ENCODE data around the gene GLI3.

GLI3 gene

GRCh38 chr7:41938371-41938770 is 298.6 kb downstream of the GLI3 start:
- no peak for DNase-seq (ENCODE audit: low read depth in 1 of 2, low spot score in 1 of 2)

- no peak for DNase-seq (ENCODE audit: low read depth in 1 of 2, low spot score in 1 of 2)
Observed at GRCh38 chr7:41933427-41933826, 303.6 kb downstream of the GLI3 start.

- no peak for DNase-seq (ENCODE audit: low read depth in 1 of 2, low spot score in 1 of 2)
Observed at GRCh38 chr7:41931263-41931646, 305.8 kb downstream of the GLI3 start.

- no peak for DNase-seq (ENCODE audit: low read depth in 1 of 2, low spot score in 1 of 2)
Observed at GRCh38 chr7:41930538-41931262, 306.3 kb downstream of the GLI3 start.

- no peak for DNase-seq (ENCODE audit: low read depth in 1 of 2, low spot score in 1 of 2)
Observed at GRCh38 chr7:41928781-41929180, 308.2 kb downstream of the GLI3 start.

GRCh38 chr7:41928166-41928565 is 308.8 kb downstream of the GLI3 start:
- no peak for DNase-seq (ENCODE audit: low read depth in 1 of 2, low spot score in 1 of 2)

- DNase-seq (ENCODE audit: low read depth in 1 of 2, low spot score in 1 of 2), result no peak
Observed at GRCh38 chr7:41927380-41927779, 309.6 kb downstream of the GLI3 start.

- DNase-seq (ENCODE audit: low read depth in 1 of 2, low spot score in 1 of 2), result no peak
Observed at GRCh38 chr7:41925946-41926345, 311.1 kb downstream of the GLI3 start.

- no peak for DNase-seq (ENCODE audit: low read depth in 1 of 2, low spot score in 1 of 2)
Observed at GRCh38 chr7:41924796-41925195, 312.2 kb downstream of the GLI3 start.

GRCh38 chr7:41922373-41922772 is 314.6 kb downstream of the GLI3 start:
- DNase-seq (ENCODE audit: low read depth in 1 of 2, low spot score in 1 of 2), result no peak

- no peak for DNase-seq (ENCODE audit: low read depth in 1 of 2, low spot score in 1 of 2)
Observed at GRCh38 chr7:41921453-41921981, 315.5 kb downstream of the GLI3 start.

GRCh38 chr7:41918597-41918996 is 318.4 kb downstream of the GLI3 start:
- no peak for DNase-seq (ENCODE audit: low read depth in 1 of 2, low spot score in 1 of 2)

- no peak for DNase-seq (ENCODE audit: low read depth in 1 of 2, low spot score in 1 of 2)
Observed at GRCh38 chr7:41916450-41916927, 320.5 kb downstream of the GLI3 start.

- DNase-seq (ENCODE audit: low read depth in 1 of 2, low spot score in 1 of 2), result no peak
Observed at GRCh38 chr7:41915871-41916270, 321.1 kb downstream of the GLI3 start.

- no peak for DNase-seq (ENCODE audit: low read depth in 1 of 2, low spot score in 1 of 2)
Observed at GRCh38 chr7:41912851-41913567, 324.0 kb downstream of the GLI3 start.

GRCh38 chr7:41912426-41912825 is 324.6 kb downstream of the GLI3 start:
- no peak for DNase-seq (ENCODE audit: low read depth in 1 of 2, low spot score in 1 of 2)

- no peak for DNase-seq (ENCODE audit: low read depth in 1 of 2, low spot score in 1 of 2)
Observed at GRCh38 chr7:41911792-41912191, 325.2 kb downstream of the GLI3 start.
